GM18526 (cell line): ENCODE data around the gene CA14.

Experiments used
- POLR2A ChIP-seq: IDR thresholded peaks from 3 replicates; pipeline ENCODE4 v1.6.1; 2011; ENCODE audit not compliant: insufficient read length; ENCODE audit errors: extremely low read depth

Gene CA14

DNA sequence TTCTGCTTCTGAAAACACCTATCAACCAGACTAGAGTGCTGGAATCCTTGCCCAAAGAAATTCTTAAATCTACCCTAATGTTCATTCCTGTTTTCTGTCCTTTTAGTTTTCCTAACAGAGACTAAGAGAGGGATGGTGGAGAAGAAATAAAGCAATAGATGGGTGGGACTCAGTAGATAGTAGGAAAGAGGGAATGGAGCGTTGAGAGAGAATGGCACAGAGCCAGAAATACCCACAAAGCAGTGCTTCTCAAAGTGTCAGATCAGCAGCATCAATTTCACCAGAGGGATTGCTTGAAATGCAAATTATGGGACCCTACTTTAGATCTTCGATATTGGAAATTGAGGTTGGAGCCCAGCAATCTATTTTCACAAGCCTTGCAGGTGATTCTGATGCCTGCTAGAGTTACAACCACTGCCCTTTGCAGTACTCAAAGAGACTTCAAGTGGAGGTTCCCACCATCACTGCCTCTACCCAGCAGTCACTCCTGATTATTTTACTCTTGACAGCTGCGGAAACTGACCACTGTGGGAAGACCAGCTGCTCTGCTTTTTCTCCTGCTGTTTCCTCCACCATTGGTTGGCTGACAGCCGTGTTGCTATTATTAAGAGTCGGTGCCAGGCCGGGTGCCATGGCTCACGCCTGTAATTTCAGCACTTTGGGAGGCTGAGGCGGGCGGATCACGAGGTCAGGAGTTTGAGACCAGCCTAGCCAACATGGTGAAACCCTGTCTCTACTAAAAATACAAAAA is 52.4 kb downstream of the CA14 start:
- no peak for TF ChIP-seq POLR2A

- no peak for TF ChIP-seq POLR2A
Measured at GRCh38 chr1:150311762-150312161, 54.2 kb downstream of the CA14 start.
